Thyroid gland (tissue), 4 donors: ENCODE data around the gene FIGNL2. TPM values are rescaled to one million over a fixed set of nuclear protein-coding genes. Genes with fewer than 3 reads are reported as not detected.
"Not testable (repeated sequence)": the region's sequence is repeated elsewhere in the genome, so short reads cannot be mapped to it uniquely, and the experiment has no call there.

ENCODE experiments used
- DNase-seq, 2 donors: peaks; one replicate each; pipeline ENCODE4 v3.0.0-alpha.2; 2019
- H3K27ac ChIP-seq, 3 donors: fragments of 200-600 bp; sonication (generic); 1 replicate in 2 of 3; 2 replicates in 1 of 3; pipeline ENCODE4 v1.5.1; 2016 to 2019; ENCODE audit warnings: mild to moderate bottlenecking in 1 of 3, moderate library complexity in 1 of 3
- H3K27me3 ChIP-seq: fragments of 200-600 bp; sonication (generic); one replicate; pipeline ENCODE4 v1.5.1; 2019
- H3K36me3 ChIP-seq, 2 donors: fragments of 200-600 bp; sonication (generic); one replicate each; pipeline ENCODE4 v1.5.1; 2016 to 2019
- H3K4me1 ChIP-seq, 2 donors: fragments of 200-600 bp; sonication (generic); one replicate each; pipeline ENCODE4 v1.5.1; 2017 to 2019
- H3K4me3 ChIP-seq, 3 donors: fragments of 200-600 bp; sonication (generic); replicated peaks in 1 of 3; 1 replicate in 2 of 3; 2 replicates in 1 of 3; pipeline ENCODE4 v1.5.1; 2016; ENCODE audit warnings: mild to moderate bottlenecking in 1 of 3
- H3K9me3 ChIP-seq: fragments of 200-600 bp; sonication (generic); one replicate; pipeline ENCODE4 v1.5.1; 2017
- POLR2A ChIP-seq, 2 donors: fragments of 450-650 bp; IDR thresholded peaks; one replicate each; pipeline ENCODE4 v1.6.1; 2017; ENCODE audit warnings: antibody characterized with exemption in 2 of 2, mild to moderate bottlenecking in 2 of 2, moderate library complexity in 1 of 2
- WGBS, 2 donors: methylation state at CpG; one replicate each; pipeline ENCODE4 v1.1.5; 2017; 5-methylcytosine and 5-hydroxymethylcytosine counted together
- intact Hi-C: fragments of 100-400 bp; cut with DNase I; formaldehyde crosslinking; loops from one replicate; pipeline ENCODE4 v1.15.1; 2023
- total RNA-seq, 4 donors: library from RNA; depleted of rRNA; stranded (reverse); fragments of >200 nt; gene quantifications; one replicate each; pipeline ENCODE4 v1.2.3, GENCODE V29; 2016
- TF ChIP-seq, protein P1 (sequence below), 6 experiments: fragments of 200-600 bp in 3 of 6; fragments of 450-650 bp in 3 of 6; sonication (generic) in 3 of 6; IDR thresholded peaks; one replicate each; pipeline ENCODE4 v1.5.1; 2016 to 2019; ENCODE audit warnings: antibody characterized with exemption in 6 of 6, mild to moderate bottlenecking in 2 of 6, inconsistent platforms in 1 of 6, moderate library complexity in 1 of 6

Gene FIGNL2
- total RNA-seq, 4 donors from 2014 or later: 0.45 to 1.6 (median 1.1) TPM

DNA sequence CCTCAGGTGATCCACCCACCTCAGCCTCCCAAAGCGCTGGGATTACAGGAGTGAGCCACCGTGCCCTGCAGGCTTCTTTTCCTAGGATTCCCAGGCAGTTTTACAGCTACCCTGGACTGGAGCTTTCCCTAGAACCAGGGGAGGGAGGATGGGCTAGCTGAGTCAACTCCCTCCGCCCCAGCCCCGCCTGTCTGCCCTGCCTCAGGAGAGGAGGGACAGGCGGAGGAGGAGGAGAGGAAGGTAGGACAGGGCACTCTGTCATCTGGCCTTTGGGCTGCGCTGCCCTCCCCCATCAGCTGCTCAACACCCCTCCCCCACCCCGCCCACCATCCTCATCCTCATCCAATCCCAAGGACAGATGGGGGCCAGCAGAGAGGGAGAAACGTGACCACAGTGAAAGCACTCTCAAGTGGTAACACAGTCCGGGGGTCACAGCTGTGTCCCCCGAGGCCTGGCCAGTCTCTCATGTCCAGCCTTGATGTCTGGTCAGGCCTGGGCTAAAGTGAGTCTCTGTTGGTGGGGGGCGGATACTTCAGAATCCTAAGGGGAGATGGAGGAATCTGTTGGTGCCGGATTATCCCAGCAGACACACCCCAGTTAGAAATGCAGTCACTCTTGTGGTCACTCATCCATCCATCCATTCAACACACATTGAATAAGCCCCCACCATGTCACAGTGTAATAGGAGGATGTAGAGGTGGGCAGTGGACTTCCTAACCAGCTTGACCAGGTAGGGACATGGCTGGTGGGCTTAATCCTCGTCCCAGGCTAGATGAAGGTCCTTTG is 12.3 kb downstream of the FIGNL2 start:
- no peak for DNase-seq
- TF ChIP-seq, protein P1, sequence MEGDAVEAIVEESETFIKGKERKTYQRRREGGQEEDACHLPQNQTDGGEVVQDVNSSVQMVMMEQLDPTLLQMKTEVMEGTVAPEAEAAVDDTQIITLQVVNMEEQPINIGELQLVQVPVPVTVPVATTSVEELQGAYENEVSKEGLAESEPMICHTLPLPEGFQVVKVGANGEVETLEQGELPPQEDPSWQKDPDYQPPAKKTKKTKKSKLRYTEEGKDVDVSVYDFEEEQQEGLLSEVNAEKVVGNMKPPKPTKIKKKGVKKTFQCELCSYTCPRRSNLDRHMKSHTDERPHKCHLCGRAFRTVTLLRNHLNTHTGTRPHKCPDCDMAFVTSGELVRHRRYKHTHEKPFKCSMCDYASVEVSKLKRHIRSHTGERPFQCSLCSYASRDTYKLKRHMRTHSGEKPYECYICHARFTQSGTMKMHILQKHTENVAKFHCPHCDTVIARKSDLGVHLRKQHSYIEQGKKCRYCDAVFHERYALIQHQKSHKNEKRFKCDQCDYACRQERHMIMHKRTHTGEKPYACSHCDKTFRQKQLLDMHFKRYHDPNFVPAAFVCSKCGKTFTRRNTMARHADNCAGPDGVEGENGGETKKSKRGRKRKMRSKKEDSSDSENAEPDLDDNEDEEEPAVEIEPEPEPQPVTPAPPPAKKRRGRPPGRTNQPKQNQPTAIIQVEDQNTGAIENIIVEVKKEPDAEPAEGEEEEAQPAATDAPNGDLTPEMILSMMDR (IDR thresholded peaks at IDR 0.05): no peak
- TF ChIP-seq POLR2A (IDR thresholded peaks at IDR 0.05): no peak
- 56 to 58% methylated on average over 9 to 11 of the region's 13 CpGs for WGBS, 2 donors
- intact Hi-C loops: no loop called here
- H3K27me3 ChIP-seq: no peaks in the 10 kb centered on the region
- H3K27ac ChIP-seq: no peak overlapping the region
- no peaks in the 10 kb centered on the region for H3K36me3 ChIP-seq
- peaks cover 0 to 8% of the 10 kb centered on the region in 2 donors for H3K4me1 ChIP-seq
- no peaks in the 10 kb centered on the region for H3K9me3 ChIP-seq
- no peak overlapping the region for H3K4me3 ChIP-seq

DNA sequence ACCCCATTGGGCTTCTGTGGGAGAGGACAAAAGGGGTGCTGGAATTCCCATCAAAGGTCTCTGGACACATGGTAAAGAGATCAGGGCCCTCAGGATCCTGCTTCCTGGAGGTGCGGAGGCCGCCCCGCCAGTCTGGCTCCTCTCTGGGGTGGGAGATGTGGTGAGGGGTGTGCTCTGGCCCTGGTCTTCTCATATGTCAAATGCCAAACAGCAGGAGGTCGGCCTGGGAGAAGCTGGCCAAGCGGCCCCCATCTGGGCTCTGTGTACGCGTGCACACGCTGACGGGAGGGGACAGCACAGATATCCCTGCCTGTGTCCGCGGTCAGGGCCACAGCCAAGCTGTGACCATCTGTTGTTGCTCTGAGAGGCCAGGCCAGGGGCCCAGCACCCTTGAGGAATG is 14.1 kb downstream of the FIGNL2 start:
- H3K27me3 ChIP-seq: no peaks in the 10 kb centered on the region
- H3K4me1 ChIP-seq: peaks cover 0 to 8% of the 10 kb centered on the region in 2 donors
- H3K27ac ChIP-seq: no peak overlapping the region
- DNase-seq: no peak
- 82 to 94% methylated on average over 5 to 11 of the region's 11 CpGs for WGBS, 2 donors
- TF ChIP-seq POLR2A (IDR thresholded peaks at IDR 0.05): no peak
- TF ChIP-seq, protein P1 (IDR thresholded peaks at IDR 0.05): no peak
- H3K36me3 ChIP-seq: no peaks in the 10 kb centered on the region
- intact Hi-C loops: no loop called here
- H3K9me3 ChIP-seq: no peaks in the 10 kb centered on the region
- H3K4me3 ChIP-seq: no peak overlapping the region

DNA sequence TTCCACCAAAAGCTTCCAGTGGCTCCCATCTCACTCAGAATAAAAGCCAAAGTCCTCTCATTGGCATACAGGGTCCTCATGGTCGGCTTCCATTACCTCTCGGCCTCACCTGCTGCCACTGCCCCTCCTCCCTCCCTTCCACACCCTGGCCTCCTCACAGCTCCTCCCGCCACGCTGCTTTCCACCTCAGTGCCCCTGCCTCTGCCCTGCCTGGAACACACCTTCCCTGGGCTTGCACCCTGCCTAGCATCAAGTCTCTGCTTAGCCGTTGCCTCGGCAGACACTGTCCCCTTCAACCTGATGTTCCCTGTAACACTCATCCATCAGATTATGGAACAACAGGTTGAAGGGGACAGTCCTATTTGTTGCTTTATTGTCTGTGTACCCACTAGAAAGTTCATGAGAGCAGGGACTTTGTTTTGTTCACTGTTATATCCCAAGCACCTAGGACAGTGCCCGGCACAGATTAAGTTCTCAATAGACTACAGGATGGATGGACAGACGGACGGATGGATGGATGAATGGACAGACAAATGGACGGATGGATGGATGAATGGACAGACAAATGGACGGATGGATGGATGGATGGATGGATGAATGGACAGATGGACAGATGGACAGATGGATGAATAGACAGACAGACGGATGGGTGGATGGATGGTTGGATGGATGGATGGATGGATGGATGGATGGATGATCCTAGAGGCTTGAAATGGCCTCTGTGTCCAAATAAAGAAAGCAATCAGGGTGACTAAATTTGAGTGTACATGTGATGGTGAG is 14.9 kb downstream of the FIGNL2 start:
- TF ChIP-seq, protein P1 (IDR thresholded peaks at IDR 0.05): no peak
- TF ChIP-seq POLR2A (IDR thresholded peaks at IDR 0.05): no peak
- 55 to 61% methylated on average over 12 of the region's 12 CpGs for WGBS, 2 donors
- H3K27me3 ChIP-seq: no peaks in the 10 kb centered on the region
- no peaks in the 10 kb centered on the region for H3K36me3 ChIP-seq
- H3K4me1 ChIP-seq: peaks cover 0 to 4% of the 10 kb centered on the region in 2 donors
- H3K9me3 ChIP-seq: no peaks in the 10 kb centered on the region
- no peak for DNase-seq
- no peak overlapping the region for H3K4me3 ChIP-seq
- intact Hi-C loops: no loop called here
- H3K27ac ChIP-seq: no peak overlapping the region

DNA sequence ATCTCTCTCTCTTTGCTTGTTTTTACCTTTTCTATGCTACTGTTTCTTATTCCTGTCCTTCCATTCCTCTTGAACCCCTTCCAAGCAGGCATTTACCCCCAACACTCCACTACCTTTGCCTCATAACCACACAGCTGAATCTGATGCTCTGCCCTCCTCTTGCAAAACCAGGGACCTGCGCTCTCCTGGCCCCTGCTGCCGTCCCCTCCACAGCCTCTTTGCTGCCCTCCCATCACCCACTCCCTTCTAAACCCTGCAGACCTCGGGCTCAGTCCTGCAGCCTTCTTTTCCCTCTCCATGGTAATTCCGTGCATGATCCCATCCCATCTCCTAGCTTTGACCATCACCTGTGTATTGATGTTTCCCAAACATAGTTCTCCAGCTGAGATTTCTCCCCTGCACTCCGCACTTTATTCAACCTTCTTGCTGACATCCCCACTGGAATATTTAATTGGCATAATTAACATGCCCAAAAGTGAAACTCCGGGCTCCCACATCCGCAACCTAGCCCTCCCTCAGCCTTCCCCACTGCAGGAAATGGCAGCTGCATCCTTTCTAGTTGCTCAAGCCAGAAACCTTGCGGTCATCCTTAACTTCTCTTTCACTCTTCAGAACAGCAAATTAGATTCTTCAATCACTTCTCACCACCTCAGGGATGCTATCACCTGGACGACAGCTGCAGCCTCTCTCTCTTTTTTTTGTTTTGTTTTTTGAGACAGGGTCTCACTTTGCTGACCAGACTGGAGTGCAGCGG is 16.0 kb downstream of the FIGNL2 start:
- no peak for DNase-seq
- TF ChIP-seq, protein P1 (IDR thresholded peaks at IDR 0.05): no peak
- no peaks in the 10 kb centered on the region for H3K27me3 ChIP-seq
- H3K9me3 ChIP-seq: no peaks in the 10 kb centered on the region
- intact Hi-C loops: no loop called here
- no peaks in the 10 kb centered on the region for H3K4me1 ChIP-seq
- H3K36me3 ChIP-seq: no peaks in the 10 kb centered on the region
- H3K4me3 ChIP-seq: no peak overlapping the region
- WGBS, 2 donors: 53 to 68% methylated on average over 10 of the region's 10 CpGs
- H3K27ac ChIP-seq: no peak overlapping the region

DNA sequence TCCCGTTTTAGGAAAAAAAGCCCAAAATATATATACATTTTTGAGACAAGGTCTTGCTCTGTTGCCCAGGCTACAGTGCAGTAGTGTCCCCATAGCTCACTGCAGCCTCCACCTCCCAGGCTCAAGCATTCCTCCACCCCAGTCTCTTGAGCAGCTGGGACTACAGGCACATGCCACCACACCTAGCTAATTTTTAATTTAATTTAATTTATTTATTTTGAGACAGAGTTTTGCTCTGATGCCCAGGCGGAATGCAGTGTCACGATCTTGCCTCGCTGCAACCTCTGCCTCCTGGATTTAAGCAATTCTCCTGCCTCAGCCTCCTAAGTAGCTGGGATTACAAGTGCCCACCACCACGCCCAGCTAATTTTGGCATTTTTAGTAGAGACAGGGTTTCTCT is 16.7 kb downstream of the FIGNL2 start:
- H3K36me3 ChIP-seq, intact Hi-C loops, H3K27me3 ChIP-seq, H3K9me3 ChIP-seq, H3K4me3 ChIP-seq, H3K4me1 ChIP-seq, DNase-seq, H3K27ac ChIP-seq: not testable (repeated sequence)
- WGBS, 2 donors: 76 to 78% methylated on average over 5 of the region's 5 CpGs
